ENCODE results near the gene PCGF3.

DNA sequence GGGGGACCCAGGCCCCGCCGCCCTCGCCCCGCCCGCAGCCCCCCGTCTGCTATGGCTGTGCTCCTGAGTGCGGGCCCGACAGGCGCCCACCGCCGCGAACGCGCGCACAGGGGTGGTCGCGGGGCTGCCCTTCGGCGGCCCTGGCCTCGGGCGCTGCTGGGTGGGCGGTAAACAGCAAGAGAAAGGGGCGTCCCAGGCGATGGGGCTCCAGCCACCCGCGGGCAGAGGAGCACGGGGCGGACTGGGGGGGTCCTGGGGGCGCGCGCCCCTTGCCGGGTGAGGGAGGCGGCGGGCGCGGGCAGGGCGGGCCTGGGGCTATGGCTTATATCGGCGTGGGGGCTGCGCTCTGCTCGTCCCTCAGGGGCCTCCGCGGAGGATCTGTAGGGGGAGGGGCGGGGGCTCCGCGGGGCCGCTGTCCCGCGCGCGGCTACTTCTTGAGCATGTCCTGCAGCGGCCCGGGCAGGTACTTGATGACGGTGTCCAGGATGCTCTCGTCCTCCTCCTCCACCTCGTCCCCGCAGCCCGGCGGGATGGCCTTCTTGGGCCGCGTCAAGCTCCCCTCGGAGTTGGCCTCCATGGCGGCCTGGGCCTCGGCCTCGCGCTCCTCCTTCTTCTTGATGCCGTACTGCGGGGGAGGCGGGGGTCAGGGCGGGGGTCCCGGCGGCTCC lies 80.6 kb downstream of the PCGF3 start:
- TF ChIP-seq POLR2A (IDR thresholded peaks at IDR 0.05; ENCODE audit: low read length) (no peak), GATA1 (IDR thresholded peaks at IDR 0.05; ENCODE audit: low read depth, low read length) (no peak)

All from erythroblast (primary cell).